HG02885 (cell line): ENCODE data around the gene SYNE1.

ENCODE experiments used
- ATAC-seq: cut with Tn5 transposase; IDR thresholded peaks from one replicate; pipeline ENCODE4 v1.9.1; 2021; ENCODE audit warnings: mild to moderate bottlenecking; ENCODE audit not compliant: unreplicated experiment, poor library complexity

SYNE1 gene

GRCh38 chr6:152122434-152122833 is 514.7 kb downstream of the SYNE1 start:
- no peak for ATAC-seq

- no peak for ATAC-seq
Measured at GRCh38 chr6:152121910-152122309, 515.3 kb downstream of the SYNE1 start.

GRCh38 chr6:152119831-152120230 is 517.3 kb downstream of the SYNE1 start:
- no peak for ATAC-seq

DNA sequence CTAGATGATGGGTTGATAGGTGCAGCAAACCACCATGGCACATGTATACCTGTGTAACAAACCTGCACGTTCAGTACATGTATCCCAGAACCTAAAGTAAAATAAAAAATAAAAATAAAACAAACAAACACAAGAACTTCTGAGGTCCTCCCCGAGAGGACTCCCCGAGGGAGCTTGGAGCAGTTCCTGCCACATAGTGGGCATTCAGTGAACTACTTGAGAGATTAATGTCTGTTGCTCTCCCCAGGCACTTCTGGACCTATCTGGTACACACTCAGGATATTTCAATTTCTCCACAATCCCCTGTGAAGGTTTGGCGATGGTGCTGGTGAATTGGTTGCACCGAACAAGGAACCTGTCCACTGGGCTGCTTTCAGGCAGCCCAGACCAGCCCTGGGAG is 518.5 kb downstream of the SYNE1 start:
- ATAC-seq, result no peak

DNA sequence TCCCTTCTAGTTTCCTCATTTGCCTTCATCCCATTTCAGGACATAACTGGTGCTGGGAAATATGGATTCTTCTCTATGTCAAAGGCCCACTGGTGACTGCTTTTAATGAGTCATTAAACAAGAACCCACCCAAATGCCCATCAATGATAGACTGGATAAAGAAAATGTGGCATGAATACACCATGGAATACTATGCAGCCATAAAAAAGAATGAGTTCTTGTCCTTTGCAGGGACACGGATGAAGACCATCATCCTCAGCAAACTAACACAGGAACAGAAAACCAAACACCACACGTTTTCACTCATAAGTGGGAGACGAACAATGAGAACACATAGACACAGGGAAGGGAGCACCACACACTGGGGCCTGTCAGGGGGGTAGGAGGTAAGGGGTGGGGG is 518.9 kb downstream of the SYNE1 start:
- ATAC-seq, result no peak

GRCh38 chr6:152117156-152118133 is 519.7 kb downstream of the SYNE1 start:
- peak; percentile 84 for ATAC-seq

GRCh38 chr6:152112491-152113261 is 524.5 kb downstream of the SYNE1 start:
- ATAC-seq, result no peak

DNA sequence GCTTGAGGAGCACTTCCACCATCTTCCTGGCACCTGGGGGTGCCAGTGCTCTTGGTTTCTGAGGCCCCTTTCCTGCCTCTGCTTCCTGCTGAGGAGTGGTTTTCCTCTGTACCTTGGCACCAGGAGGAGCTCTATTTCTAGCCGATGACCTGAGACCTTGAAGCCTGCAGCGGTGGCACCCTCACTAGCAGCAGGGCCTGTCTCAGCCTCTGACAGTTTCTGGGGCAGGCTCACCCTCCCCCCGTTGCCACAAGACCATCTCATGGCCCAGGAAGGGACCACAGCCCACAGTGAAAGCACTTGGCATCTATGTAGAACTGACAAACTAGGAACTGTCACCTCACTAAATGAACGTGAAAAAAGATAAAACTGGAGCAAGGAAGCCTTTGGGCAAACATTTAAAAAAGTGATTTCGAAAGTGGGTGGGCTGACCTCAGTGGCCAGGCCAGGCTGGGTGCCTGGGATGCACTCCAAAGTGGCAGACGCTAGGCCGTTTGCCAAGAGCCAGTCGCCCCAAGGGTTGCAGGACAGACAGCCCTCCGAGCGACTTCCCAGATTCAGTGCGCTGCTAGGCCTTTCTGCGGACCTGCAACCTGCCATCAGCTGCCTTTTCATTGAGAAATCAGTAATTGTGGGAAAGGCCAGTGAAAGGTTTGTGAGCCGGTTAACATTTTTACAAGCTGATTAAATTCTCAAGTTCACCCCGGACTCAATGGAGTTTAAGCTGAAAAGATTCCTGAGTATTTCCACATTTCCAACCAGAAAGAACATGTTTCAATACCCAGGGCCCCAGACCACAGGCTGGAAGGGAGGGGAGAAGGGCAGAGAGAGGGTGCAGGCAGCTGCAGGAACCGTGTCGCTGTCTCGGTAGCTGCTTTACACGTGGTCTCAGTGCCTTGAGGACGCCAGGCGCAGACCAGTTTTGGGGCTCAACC is 526.0 kb downstream of the SYNE1 start:
- no peak for ATAC-seq

GRCh38 chr6:152107973-152108372 is 529.2 kb downstream of the SYNE1 start:
- no peak for ATAC-seq

DNA sequence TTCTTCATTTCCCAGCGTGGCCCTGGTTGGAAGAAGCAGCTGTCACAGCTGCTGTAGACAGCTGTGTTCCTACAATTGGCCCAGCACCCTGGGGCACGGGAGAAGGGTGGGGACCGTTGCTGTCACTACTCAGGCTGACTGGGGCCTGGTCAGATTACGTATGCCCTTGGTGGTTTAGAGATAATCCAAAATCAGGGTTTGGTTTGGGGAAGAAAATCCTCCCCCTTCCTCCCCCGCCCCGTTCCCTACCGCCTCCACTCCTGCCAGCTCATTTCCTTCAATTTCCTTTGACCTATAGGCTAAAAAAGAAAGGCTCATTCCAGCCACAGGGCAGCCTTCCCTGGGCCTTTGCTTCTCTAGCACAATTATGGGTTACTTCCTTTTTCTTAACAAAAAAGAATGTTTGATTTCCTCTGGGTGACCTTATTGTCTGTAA is 537.0 kb downstream of the SYNE1 start:
- no peak for ATAC-seq

GRCh38 chr6:152099446-152100182 is 537.5 kb downstream of the SYNE1 start:
- ATAC-seq, result no peak

- ATAC-seq, result no peak
Measured at GRCh38 chr6:152098683-152099082, 538.5 kb downstream of the SYNE1 start.

DNA sequence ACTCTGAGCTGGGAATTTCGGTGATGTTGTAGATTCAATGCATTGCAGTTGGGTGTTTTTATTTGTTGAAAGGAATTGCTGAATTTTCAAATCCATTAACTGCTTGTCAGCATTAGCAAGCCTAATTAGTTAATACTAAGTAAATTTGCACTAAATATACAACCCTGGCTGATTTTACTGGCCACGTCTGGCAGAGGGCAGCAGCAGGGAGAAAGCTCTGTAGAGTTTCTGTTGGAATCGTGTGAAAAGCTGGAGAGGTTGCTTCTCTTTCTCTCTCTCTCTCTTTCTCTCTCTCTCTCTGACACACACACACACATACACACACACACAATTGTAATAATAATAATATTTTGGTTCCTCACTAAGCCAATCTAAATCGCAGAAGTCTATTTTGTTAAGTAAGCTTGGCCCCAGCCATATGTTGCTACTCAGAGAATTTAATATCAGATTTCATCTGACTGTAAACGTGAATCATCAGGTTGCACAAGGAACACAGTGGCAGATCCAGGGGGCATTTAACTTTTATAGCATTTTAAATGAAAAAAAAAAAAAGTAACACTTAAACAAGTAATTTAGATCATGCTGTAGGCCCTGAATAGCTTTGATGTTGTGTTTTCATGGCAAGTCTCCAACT is 540.2 kb downstream of the SYNE1 start:
- no peak for ATAC-seq

DNA sequence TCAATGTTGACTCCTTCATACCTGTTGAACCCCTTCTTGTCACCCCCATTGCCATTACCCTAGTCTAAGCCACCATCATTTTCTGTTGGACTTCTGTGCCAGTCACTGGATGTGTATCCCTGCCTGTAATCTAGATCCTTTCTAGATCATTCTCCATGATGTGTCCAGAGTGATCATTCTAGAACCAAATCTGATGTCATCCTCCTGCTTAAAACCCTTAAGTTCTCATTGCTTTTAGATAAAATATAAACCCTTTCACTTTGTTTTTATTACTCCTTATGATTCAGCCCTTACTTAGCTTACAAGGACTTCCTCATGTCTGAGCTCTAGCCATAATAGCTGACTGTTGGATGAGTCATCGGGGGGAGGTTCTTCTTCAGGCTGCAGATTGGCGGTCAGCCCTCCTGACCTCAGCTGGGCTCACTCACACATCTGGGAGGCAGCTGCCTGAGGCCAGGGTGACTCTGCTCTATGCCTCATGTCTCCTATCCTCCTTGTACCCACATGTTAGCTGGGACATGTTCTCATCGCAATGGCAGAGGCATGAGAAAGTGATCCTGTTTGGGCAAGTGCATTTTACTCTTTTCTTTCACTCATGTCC is 542.1 kb downstream of the SYNE1 start:
- no peak for ATAC-seq

- no peak for ATAC-seq
Measured at GRCh38 chr6:152094276-152094675, 542.9 kb downstream of the SYNE1 start.

- ATAC-seq, result no peak
Measured at GRCh38 chr6:152093711-152094110, 543.5 kb downstream of the SYNE1 start.

GRCh38 chr6:152091851-152092341 is 545.3 kb downstream of the SYNE1 start:
- ATAC-seq, result no peak

DNA sequence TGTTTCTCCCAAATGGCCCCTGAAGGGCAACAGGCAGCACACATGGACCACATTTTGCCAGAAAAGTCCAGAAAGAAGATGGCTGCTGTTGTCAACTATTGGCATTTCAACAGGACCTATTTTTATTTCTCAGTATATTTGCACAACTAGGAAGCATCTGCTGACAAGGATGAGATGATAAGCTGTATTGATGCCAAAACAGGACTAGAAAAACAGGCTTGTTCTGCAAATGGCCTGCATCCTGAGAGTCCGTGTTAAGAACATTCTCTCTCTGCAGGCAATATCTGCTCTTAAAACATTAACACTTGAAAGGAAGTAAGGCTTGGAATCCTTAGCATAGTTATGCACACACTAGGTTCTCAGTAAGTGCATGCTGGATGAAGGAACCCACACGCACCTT is 546.0 kb downstream of the SYNE1 start:
- ATAC-seq, result no peak

GRCh38 chr6:152089992-152090391 is 547.2 kb downstream of the SYNE1 start:
- ATAC-seq, result no peak
